ENCODE measurements around the gene MSMP.

MSMP gene

DNA sequence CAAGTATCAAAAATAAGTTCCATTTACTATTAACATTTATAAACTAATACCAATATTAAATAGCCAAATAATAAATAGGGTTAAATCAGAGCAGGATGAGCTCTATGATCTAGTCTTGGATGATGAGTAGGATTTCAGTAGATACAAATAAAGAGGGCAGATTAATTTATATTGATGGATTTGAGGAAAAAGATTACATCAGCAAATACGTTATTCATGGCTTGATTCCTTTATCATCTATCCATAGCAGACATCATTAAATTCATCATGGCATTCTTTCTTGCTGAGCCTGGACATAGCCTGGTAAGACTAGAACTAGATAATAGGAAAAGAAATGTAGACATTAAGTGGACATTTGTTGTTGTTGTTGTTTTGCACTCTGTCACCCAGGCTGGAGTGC lies 13.4 kb upstream of the MSMP start:
- no peaks in the 10 kb centered on the region for H3K4me1 Mint-ChIP-seq
- peaks cover 4% of the 10 kb centered on the region for H3K27me3 Mint-ChIP-seq (ENCODE audit: low read depth, poor library complexity)
- peaks cover 9% of the 10 kb centered on the region for H3K36me3 Mint-ChIP-seq (ENCODE audit: low read depth)
- no peaks in the 10 kb centered on the region for H3K9me3 Mint-ChIP-seq
- DNase-seq = no peak
- TF ChIP-seq CTCF (IDR thresholded peaks at IDR 0.05) = no peak
- no peak overlapping the region for H3K27ac Mint-ChIP-seq
- no peak overlapping the region for H3K4me3 Mint-ChIP-seq

DNA sequence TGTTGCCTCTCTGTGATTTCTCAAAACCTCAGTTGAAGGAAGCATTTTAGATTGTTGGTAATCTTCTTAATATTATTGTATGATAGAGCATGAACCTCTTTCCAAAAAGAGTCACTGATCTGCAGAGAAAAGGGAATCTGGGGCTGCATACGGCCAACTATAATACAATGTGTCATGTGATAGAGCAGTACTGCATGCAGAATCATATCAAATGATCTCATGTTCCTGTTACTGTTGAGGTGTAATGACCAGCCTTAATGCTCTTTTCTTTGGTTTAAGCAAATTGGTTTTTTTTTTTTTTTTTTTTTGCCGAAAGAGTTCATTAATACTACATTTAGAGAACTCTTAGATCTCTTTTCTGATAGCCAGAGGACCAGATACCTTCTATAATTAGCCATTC lies 12.9 kb upstream of the MSMP start:
- DNase-seq = no peak
- Mint-ChIP-seq H3K27ac (no peak overlapping the region), H3K4me3 (no peak overlapping the region), H3K36me3 (ENCODE audit: low read depth) (peaks cover 9% of the 10 kb centered on the region), H3K4me1 (no peaks in the 10 kb centered on the region), H3K27me3 (ENCODE audit: low read depth, poor library complexity) (peaks cover 4% of the 10 kb centered on the region), H3K9me3 (no peaks in the 10 kb centered on the region)
- no peak for TF ChIP-seq CTCF (IDR thresholded peaks at IDR 0.05)

DNA sequence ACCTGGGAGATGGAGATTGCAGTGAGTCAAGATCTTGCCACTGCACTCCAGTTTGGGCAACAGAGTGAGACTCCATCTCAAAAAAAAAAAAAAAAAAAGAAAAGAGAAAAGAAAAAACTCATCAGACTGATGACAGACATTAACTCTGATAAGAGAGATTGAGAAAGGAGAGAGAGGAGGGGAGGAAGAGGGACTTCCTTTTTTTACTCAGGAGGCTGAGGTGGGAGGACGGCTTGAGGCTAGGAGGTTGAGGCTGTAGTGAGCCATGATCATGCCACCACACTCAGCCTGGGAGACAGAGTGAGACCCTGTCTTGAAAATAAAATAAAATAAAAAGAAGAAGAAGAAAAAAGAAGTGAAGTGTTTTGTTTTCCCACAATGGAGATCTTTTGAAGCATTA lies 9.7 kb upstream of the MSMP start:
- no peak overlapping the region for H3K4me3 Mint-ChIP-seq
- peaks cover 7% of the 10 kb centered on the region for H3K27me3 Mint-ChIP-seq (ENCODE audit: low read depth, poor library complexity)
- no peak overlapping the region for H3K27ac Mint-ChIP-seq
- H3K36me3 Mint-ChIP-seq (ENCODE audit: low read depth) = peaks cover 9% of the 10 kb centered on the region
- TF ChIP-seq CTCF (IDR thresholded peaks at IDR 0.05) = no peak
- DNase-seq = no peak
- H3K9me3 Mint-ChIP-seq = no peaks in the 10 kb centered on the region
- peaks cover 21% of the 10 kb centered on the region for H3K4me1 Mint-ChIP-seq

DNA sequence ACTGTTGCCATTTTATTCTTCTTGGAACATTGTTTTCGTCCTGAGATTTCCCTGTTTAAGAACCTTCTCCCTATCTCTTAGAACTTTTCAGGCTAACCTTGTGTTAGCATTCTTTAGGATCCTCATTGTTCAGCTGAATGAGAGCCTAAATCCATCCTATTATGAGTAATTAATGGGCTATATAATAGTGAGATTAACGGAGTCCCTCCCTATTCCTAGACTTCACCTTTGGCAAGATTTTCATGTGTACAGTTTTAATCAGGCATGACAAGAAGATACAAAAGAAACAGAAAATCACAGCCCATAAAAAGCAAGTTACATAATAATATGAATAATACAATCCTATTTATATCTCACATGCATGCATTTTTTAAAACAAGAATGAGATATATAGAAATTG lies 9.1 kb upstream of the MSMP start:
- H3K27me3 Mint-ChIP-seq (ENCODE audit: low read depth, poor library complexity) = peaks cover 7% of the 10 kb centered on the region
- no peak for TF ChIP-seq CTCF (IDR thresholded peaks at IDR 0.05)
- no peak for DNase-seq
- H3K9me3 Mint-ChIP-seq = no peaks in the 10 kb centered on the region
- no peak overlapping the region for H3K4me3 Mint-ChIP-seq
- peaks cover 27% of the 10 kb centered on the region for H3K4me1 Mint-ChIP-seq
- H3K27ac Mint-ChIP-seq = no peak overlapping the region
- H3K36me3 Mint-ChIP-seq (ENCODE audit: low read depth) = peaks cover 9% of the 10 kb centered on the region

DNA sequence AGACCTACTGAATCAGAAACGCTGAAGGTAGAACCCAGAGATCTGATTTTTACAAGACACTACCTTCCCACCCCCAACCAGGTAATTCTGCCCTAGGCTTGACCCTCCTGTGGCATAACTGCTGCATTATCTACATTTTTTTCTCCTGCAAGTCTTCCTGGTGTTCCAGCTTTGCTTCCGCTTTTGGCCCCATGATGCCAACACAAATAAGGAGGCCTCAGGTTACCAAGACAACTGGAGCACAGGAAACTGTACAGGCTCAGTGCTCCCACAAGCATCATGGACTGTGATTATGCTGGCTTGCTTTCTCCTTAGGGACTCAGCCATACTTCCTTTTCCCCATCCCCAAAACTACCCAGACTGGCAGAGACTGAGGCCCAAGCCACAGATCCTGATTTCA lies 6.6 kb upstream of the MSMP start:
- no peak overlapping the region for H3K4me3 Mint-ChIP-seq
- peaks cover 39% of the 10 kb centered on the region for H3K4me1 Mint-ChIP-seq
- H3K27ac Mint-ChIP-seq = no peak overlapping the region
- no peak for TF ChIP-seq CTCF (IDR thresholded peaks at IDR 0.05)
- no peak for DNase-seq
- no peaks in the 10 kb centered on the region for H3K9me3 Mint-ChIP-seq
- H3K36me3 Mint-ChIP-seq (ENCODE audit: low read depth) = peaks cover 14% of the 10 kb centered on the region
- H3K27me3 Mint-ChIP-seq (ENCODE audit: low read depth, poor library complexity) = peaks cover 7% of the 10 kb centered on the region

DNA sequence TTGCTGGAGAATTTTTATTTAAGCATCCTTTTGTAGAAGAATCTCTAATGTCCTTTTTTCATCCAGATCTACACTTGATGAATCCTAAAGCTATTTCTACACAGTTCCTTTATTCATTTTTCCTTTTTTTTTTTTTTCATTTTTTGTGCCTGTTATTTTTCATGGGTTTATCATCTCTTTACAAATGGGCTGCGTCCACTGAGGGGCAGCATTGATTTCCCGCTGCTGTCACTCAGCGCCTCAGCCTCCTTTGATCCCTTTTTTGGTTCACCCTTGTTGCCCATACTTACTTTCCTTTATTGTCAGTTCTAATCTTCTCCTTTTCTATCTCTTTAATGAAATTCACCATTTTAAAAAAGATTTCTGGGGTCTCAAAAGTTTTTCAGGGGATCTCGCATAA lies 5.7 kb upstream of the MSMP start:
- TF ChIP-seq CTCF (IDR thresholded peaks at IDR 0.05) = no peak
- Mint-ChIP-seq H3K27ac (no peak overlapping the region), H3K9me3 (no peaks in the 10 kb centered on the region), H3K4me1 (peaks cover 39% of the 10 kb centered on the region), H3K27me3 (ENCODE audit: low read depth, poor library complexity) (peaks cover 7% of the 10 kb centered on the region), H3K36me3 (ENCODE audit: low read depth) (peaks cover 22% of the 10 kb centered on the region), H3K4me3 (peak overlapping the region; percentile 47)
- DNase-seq = no peak
